ENCODE measurements around the gene UGP2.
"Not testable (repeated sequence)": the region's sequence is repeated elsewhere in the genome, so short reads cannot be mapped to it uniquely, and the experiment has no call there.

The UGP2 gene

DNA sequence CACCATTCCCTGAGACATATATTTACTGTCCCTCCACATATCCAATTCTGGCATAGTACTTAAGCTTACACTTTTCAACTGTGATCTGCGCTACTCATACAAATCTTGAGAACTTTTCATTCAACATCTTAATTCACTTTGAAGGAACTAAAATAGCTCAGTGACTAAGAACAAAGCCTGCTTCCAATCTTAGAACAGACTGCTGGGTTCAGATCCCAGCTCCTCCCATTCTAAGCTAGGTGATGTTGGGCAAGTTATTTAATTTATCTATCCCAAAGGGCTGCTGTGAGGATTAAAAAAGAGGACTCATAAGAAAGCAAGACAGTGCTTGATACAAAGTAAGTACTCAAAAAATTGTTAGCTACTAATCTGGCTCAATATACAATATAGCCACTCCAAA, 57.9 kb downstream of the UGP2 start:
- DNase-seq: no peak

DNA sequence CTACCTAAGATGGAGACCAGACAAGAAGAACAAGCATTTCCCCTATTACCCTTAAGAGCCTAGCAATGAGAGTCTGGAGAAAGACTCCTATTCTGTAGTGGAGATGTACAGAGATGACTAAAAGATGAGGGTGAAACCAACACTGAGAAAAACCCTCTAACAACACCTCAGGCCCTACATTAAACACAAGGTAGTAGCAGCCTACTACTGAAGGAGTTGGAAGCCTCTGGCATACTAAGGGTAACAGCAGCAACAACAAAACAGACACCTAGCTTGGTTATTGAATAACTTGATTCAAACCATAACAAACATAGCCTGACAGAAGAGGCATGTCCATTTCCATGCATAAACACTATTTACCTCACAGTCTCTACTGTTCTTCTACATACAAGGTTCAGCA, 60.5 kb downstream of the UGP2 start:
- DNase-seq: no peak

DNA sequence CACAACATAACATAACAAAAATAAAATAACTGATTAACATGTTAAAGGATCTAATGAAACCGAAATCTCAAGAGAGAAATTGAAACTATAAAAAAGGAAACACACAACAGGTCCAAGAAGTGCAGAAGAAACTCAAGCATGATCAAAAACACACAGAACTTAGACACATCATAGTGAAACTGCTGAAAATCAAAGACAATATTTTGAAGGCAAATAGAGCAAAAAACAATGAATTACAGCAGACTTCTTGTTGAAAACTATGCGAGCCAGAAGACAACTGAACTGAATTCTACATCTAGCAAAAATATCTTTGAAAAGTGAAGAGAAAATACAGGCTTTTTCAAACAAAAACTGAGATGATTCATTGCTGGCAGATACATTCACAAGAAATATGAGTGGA, 61.3 kb downstream of the UGP2 start:
- DNase-seq: no peak

DNA sequence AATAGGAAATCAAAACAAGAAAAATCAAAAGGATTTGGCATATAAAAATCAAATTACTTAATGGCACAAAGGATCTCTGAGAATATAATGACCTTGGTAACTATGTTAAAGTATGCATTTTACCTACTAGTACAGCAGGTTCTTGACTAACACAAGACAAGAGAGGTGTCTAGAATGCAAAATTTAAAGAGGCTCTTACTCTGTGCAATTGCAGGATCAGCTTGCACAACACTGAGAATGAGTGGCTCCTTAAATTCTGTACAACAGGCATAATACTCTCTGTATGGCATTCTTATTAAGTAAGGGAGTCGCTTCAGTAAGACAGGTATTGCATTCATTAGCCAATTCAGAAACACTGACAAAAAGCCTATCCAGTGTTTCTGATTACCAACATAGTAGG, 72.6 kb downstream of the UGP2 start:
- no peak for DNase-seq

DNA sequence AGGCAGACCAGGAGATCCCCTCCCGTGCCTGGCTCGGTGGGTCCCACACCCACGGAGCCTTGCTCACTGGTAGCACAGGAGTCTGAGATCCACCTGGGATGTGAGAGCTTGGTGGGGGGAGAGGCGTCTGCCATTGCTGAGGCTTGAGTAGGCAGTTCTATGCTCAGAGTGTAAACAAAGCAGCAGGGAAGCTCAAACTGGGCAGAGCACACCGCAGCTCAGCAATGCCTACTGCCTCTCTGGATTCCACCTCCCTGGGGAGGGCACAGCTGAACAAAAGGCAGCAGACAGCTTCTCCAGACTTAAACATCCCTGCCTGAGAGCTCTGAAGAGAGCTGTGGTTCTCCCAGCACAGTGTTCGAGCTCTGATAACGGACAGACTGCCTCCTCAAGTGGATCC, 85.1 kb downstream of the UGP2 start:
- no peak for DNase-seq

DNA sequence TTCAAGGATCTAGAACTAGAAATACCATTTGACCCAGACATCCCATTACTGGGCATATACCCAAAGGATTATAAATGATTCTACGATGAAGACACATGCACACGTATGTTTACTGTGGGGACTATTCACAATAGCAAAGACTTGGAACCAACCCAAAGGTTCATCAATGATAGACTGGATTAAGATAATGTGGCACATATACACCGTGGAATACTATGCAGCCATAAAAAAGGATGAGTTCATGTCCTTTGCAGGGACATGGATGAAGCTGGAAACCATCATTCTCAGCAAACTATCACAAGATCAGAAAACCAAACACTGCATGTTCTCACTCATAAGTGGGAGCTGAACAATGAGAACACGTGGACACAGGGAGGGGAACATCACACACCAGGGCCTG, 90.4 kb downstream of the UGP2 start:
- DNase-seq: not testable (repeated sequence)

All from hematopoietic multipotent progenitor cell treated with erythropoietin and hydrocortisone succinate and interleukin-3 and kit ligand, for 6 days (in vitro differentiated cells).